ENCODE data around the gene ARL15. TPM values are rescaled to one million over a fixed set of nuclear protein-coding genes. Genes with fewer than 3 reads are reported as not detected.

The ARL15 gene
- total RNA-seq, 1 experiment from 2014 or later: 0.50 TPM

DNA sequence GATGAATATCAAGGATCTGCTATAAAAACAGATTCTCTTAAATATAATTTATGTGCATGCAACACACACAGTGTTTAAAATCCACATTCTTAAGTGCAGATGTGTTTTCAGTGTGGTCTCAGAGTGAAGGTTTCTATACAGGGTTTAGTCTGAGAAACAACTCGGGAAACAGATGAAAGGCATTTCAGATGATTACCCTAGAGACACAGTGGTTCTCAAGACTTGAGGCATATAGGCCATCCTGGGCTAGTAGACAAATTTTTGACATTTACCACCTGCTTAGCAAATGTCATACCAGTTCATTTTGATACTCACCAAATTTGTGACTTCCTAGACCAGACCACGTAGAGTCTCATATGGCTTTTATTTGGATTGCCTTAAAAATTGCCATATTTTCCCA lies 216.5 kb downstream of the ARL15 start:
- intact Hi-C loops (cut with micrococcal nuclease; ENCODE audit: unreplicated experiment): no loop called here
- no peaks in the 10 kb centered on the region for H3K36me3 ChIP-seq (ENCODE audit: low read depth)

DNA sequence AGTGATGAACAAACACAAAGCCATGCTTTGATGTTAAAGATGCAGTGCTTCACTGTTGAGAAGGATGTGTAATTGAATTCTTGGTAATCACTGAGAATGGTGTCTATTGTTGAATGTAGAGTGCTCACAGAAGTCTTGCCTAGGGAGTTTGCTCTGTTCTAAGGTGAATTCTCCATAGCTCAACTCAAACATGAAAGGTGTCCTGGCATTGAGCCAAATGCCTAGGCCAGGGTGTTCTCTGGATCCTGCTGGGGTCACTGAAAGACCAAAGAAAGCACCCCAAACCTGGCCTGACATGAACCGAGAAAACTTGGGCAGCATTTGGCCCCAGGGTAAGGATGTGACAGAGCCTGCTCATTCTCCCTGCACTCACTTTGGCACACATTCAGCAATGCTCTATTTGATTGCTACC lies 217.3 kb downstream of the ARL15 start:
- no peaks in the 10 kb centered on the region for H3F3A ChIP-seq (ENCODE audit: insufficient read depth, low read depth)
- no peak for DNase-seq
- H3K4me3 ChIP-seq: no peak overlapping the region
- H3K79me2 ChIP-seq (ENCODE audit: low read depth): no peaks in the 10 kb centered on the region
- H4K20me1 ChIP-seq (ENCODE audit: insufficient read depth): no peaks in the 10 kb centered on the region
- BruUV-seq (replicated peaks): no TSS peak
- H3K4me1 ChIP-seq (replicated peaks; ENCODE audit: insufficient read depth): no peaks in the 10 kb centered on the region
- ChIA-PET POLR2A (ENCODE audit: unreplicated experiment) (no interaction called here), CTCF (no interaction called here)
- no peaks in the 10 kb centered on the region for H3K27me3 ChIP-seq (ENCODE audit: insufficient read depth, low read depth)
- intact Hi-C loops (cut with micrococcal nuclease; ENCODE audit: unreplicated experiment): no loop called here
- H3K9me3 ChIP-seq (ENCODE audit: insufficient read depth, low read depth): no peaks in the 10 kb centered on the region
- no peak overlapping the region for H2AFZ ChIP-seq
- no peak for TF ChIP-seq EZH2 (IDR thresholded peaks at IDR 0.05; ENCODE audit: low read depth)
- TF ChIP-seq, protein P1, sequence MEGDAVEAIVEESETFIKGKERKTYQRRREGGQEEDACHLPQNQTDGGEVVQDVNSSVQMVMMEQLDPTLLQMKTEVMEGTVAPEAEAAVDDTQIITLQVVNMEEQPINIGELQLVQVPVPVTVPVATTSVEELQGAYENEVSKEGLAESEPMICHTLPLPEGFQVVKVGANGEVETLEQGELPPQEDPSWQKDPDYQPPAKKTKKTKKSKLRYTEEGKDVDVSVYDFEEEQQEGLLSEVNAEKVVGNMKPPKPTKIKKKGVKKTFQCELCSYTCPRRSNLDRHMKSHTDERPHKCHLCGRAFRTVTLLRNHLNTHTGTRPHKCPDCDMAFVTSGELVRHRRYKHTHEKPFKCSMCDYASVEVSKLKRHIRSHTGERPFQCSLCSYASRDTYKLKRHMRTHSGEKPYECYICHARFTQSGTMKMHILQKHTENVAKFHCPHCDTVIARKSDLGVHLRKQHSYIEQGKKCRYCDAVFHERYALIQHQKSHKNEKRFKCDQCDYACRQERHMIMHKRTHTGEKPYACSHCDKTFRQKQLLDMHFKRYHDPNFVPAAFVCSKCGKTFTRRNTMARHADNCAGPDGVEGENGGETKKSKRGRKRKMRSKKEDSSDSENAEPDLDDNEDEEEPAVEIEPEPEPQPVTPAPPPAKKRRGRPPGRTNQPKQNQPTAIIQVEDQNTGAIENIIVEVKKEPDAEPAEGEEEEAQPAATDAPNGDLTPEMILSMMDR (conservative IDR thresholded peaks at IDR 0.05): no peak
- H3K9me2 ChIP-seq (ENCODE audit: insufficient read depth): no peaks in the 10 kb centered on the region
- H3K36me3 ChIP-seq (ENCODE audit: low read depth): no peaks in the 10 kb centered on the region
- no peak overlapping the region for H3K4me2 ChIP-seq
- H3K27ac ChIP-seq: no peak overlapping the region

More for the DNA sequence above, 216.5 kb downstream of the ARL15 start:
- Histone ChIP-seq H4K20me1 (ENCODE audit: insufficient read depth) (no peaks in the 10 kb centered on the region), H3K9me3 (ENCODE audit: insufficient read depth, low read depth) (no peaks in the 10 kb centered on the region), H3K79me2 (ENCODE audit: low read depth) (no peaks in the 10 kb centered on the region), H3K27ac (no peak overlapping the region), H3K27me3 (ENCODE audit: insufficient read depth, low read depth) (no peaks in the 10 kb centered on the region), H3K4me2 (no peak overlapping the region), H3K9me2 (ENCODE audit: insufficient read depth) (no peaks in the 10 kb centered on the region), H3K4me1 (replicated peaks; ENCODE audit: insufficient read depth) (no peaks in the 10 kb centered on the region), H2AFZ (no peak overlapping the region), H3K4me3 (no peak overlapping the region), H3F3A (ENCODE audit: insufficient read depth, low read depth) (no peaks in the 10 kb centered on the region)
- no TSS peak for BruUV-seq (replicated peaks)
- no peak for DNase-seq
- POLR2A ChIA-PET (ENCODE audit: unreplicated experiment): no interaction called here
- CTCF ChIA-PET: no interaction called here
- TF ChIP-seq EZH2 (IDR thresholded peaks at IDR 0.05; ENCODE audit: low read depth): no peak
- TF ChIP-seq, protein P1 (conservative IDR thresholded peaks at IDR 0.05): no peak

DNA sequence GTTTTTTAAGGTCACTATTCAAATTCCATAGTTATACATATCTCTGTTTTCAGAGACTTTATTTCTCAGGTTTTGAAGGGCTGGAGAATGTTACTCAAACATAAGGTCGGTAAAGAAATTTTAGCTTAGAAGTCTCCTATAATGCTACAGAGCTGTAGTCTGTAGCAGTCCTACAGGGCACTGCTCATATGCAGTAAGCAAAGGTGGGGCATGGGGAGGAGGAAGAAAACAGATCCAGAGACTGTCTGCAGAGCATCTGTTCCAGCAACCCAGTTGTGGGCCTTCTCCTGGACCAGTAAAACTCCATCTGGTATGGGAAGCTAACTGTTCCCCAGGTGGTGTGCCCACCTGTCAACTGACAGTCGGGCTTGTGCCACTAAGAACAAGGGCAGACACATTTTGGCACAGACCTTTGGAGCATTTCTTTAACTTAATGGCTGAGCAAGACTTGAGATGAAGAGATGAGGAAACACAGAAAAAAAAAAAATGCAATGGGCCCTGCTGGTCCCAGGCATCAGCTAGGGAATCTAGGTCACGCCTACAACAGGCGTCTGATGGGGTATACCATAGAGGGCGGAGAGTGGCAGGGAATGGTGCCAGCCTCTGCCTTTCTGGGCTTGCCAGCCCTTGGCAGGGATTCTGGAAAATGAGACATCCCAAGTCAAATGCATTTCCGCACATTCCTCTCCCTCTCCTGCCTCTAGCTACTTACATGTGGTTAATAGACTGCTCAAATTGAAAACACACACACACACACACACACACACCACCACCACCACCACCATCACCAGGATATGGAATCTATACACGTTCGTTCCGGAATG lies 218.9 kb downstream of the ARL15 start:
- Histone ChIP-seq H3K36me3 (ENCODE audit: low read depth) (no peaks in the 10 kb centered on the region), H4K20me1 (ENCODE audit: insufficient read depth) (no peaks in the 10 kb centered on the region), H3K27me3 (ENCODE audit: insufficient read depth, low read depth) (no peaks in the 10 kb centered on the region), H3K4me2 (no peak overlapping the region), H3K9me3 (ENCODE audit: insufficient read depth, low read depth) (no peaks in the 10 kb centered on the region), H3K9me2 (ENCODE audit: insufficient read depth) (no peaks in the 10 kb centered on the region), H3K79me2 (ENCODE audit: low read depth) (no peaks in the 10 kb centered on the region), H2AFZ (no peak overlapping the region), H3F3A (ENCODE audit: insufficient read depth, low read depth) (no peaks in the 10 kb centered on the region), H3K4me3 (no peak overlapping the region), H3K4me1 (replicated peaks; ENCODE audit: insufficient read depth) (no peaks in the 10 kb centered on the region), H3K27ac (no peak overlapping the region)
- intact Hi-C loops (cut with micrococcal nuclease; ENCODE audit: unreplicated experiment): no loop called here
- TF ChIP-seq, protein P1 (conservative IDR thresholded peaks at IDR 0.05): no peak
- no peak for TF ChIP-seq EZH2 (IDR thresholded peaks at IDR 0.05; ENCODE audit: low read depth)
- ChIA-PET POLR2A (ENCODE audit: unreplicated experiment) (interaction anchor here (0.5 kb wide), 1 partner anchor 18 kb away, joined by 5 read pairs; no protein-coding TSS in a partner anchor), CTCF (no interaction called here)
- no peak for DNase-seq
- no TSS peak for BruUV-seq (replicated peaks)
